HG03175 (cell line): Measurements from ENCODE around the gene LZTR1.

Experiments
- ATAC-seq: cut with Tn5 transposase; IDR thresholded peaks from one replicate; pipeline ENCODE4 v1.9.1; 2021; ENCODE audit warnings: mild to moderate bottlenecking, moderate library complexity; ENCODE audit not compliant: unreplicated experiment

Gene LZTR1

GRCh38 chr22:21012446-21013407 lies 30.6 kb downstream of the LZTR1 start:
- no peak for ATAC-seq

- no peak for ATAC-seq
Observed at GRCh38 chr22:21013657-21014201, 31.6 kb downstream of the LZTR1 start.

GRCh38 chr22:21014202-21014725 lies 32.2 kb downstream of the LZTR1 start:
- ATAC-seq: peak; percentile 90

GRCh38 chr22:21014726-21015465 lies 32.8 kb downstream of the LZTR1 start, which contains the start of gene P2RX6:
Gene P2RX6 (plus strand): TSS chr22:21015165. CDS start chr22:21015175, 10 bp downstream.
- no peak for ATAC-seq

- ATAC-seq: no peak
Observed at GRCh38 chr22:21015466-21016006, 33.4 kb downstream of the LZTR1 start.

GRCh38 chr22:21016644-21017420 lies 34.7 kb downstream of the LZTR1 start:
- no peak for ATAC-seq

- ATAC-seq: no peak
Observed at GRCh38 chr22:21018314-21018713, 36.2 kb downstream of the LZTR1 start.

- ATAC-seq: no peak
Observed at GRCh38 chr22:21020802-21021429, 38.8 kb downstream of the LZTR1 start.

GRCh38 chr22:21022507-21022906 lies 40.4 kb downstream of the LZTR1 start:
- ATAC-seq: no peak

- no peak for ATAC-seq
Observed at GRCh38 chr22:21022955-21023614, 41.0 kb downstream of the LZTR1 start.

- no peak for ATAC-seq
Observed at GRCh38 chr22:21025266-21025665, 43.2 kb downstream of the LZTR1 start.

GRCh38 chr22:21025763-21026755 lies 44.0 kb downstream of the LZTR1 start:
- no peak for ATAC-seq

- no peak for ATAC-seq
Observed at GRCh38 chr22:21026783-21027692, 44.9 kb downstream of the LZTR1 start.

GRCh38 chr22:21028277-21029251 lies 46.5 kb downstream of the LZTR1 start:
- ATAC-seq: no peak

GRCh38 chr22:21029486-21030025 lies 47.5 kb downstream of the LZTR1 start:
- no peak for ATAC-seq
